HEK293 (cell line): ENCODE measurements around the gene MSLN.

ENCODE experiments used
- CTCF ChIA-PET: fragments of 350-600 bp; formaldehyde crosslinking; extraction: SDS; loops from one replicate; lab custom pipeline; 2021; ENCODE audit warnings: antibody characterized with exemption; lab: Yijun Ruan, JAX
- POLR2A ChIA-PET: fragments of 300-600 bp; formaldehyde crosslinking; extraction: SDS; loops from one replicate; lab custom pipeline; 2020; ENCODE audit warnings: antibody characterized with exemption, inconsistent platforms; lab: Yijun Ruan, JAX
- H3K27ac ChIP-seq: fragments of 200-500 bp; sonication (Bioruptor generic); 2 replicates; pipeline ENCODE4 v1.5.1; 2014; ENCODE audit warnings: low read depth, low read length, control low read depth, inconsistent platforms; ENCODE audit errors: extremely low read depth
- H3K36me3 ChIP-seq, 2 experiments: fragments of 200-500 bp in 1 of 2; sonication (Bioruptor generic) in 1 of 2; 1 replicate in 1 of 2; 2 replicates in 1 of 2; pipeline ENCODE4 v1.5.1; 2014 to 2017; ENCODE audit warnings: inconsistent platforms in 2 of 2, low read length in 2 of 2; ENCODE audit not compliant: control insufficient read depth in 2 of 2, insufficient read depth in 1 of 2
- H3K4me1 ChIP-seq: fragments of 200-500 bp; sonication (Bioruptor generic); 2 replicates; pipeline ENCODE4 v1.5.1; 2014; ENCODE audit warnings: mild to moderate bottlenecking, low read length, inconsistent platforms; ENCODE audit not compliant: control insufficient read depth, insufficient read depth
- H3K4me3 ChIP-seq: 2 replicates; pipeline ENCODE4 v1.5.1; 2011; ENCODE audit warnings: low read depth, mild to moderate bottlenecking, control low read depth, low read length, moderate library complexity
- H3K9me3 ChIP-seq: fragments of 200-500 bp; sonication (Bioruptor generic); 2 replicates; pipeline ENCODE4 v1.5.1; 2014; ENCODE audit warnings: low read depth, low read length, inconsistent platforms; ENCODE audit not compliant: control insufficient read depth, insufficient read depth
- HOXD13 ChIP-seq: sonication (generic); formaldehyde crosslinking; IDR thresholded peaks from 2 replicates; pipeline ENCODE4 v1.8.0; 2022; ENCODE audit warnings: missing genetic modification reagents, borderline replicate concordance
- KLF17 ChIP-seq: fragments of 450-650 bp; formaldehyde crosslinking; IDR thresholded peaks from 2 replicates; pipeline ENCODE4 v1.5.1; 2016; ENCODE audit warnings: missing biosample characterization, missing genetic modification characterization
- KLF7 ChIP-seq: fragments of 450-650 bp; formaldehyde crosslinking; IDR thresholded peaks from 2 replicates; pipeline ENCODE4 v1.5.1; 2016; ENCODE audit warnings: missing biosample characterization, missing genetic modification characterization, borderline replicate concordance
- KLF8 ChIP-seq: fragments of 450-650 bp; formaldehyde crosslinking; IDR thresholded peaks from 2 replicates; pipeline ENCODE4 v1.5.1; 2016; ENCODE audit warnings: missing biosample characterization, missing genetic modification characterization
- OSR2 ChIP-seq: fragments of 450-650 bp; formaldehyde crosslinking; IDR thresholded peaks from 2 replicates; pipeline ENCODE4 v1.5.1; 2016; ENCODE audit warnings: missing biosample characterization, missing genetic modification characterization
- PATZ1 ChIP-seq: fragments of 450-650 bp; formaldehyde crosslinking; IDR thresholded peaks from 2 replicates; pipeline ENCODE4 v1.5.1; 2016; ENCODE audit warnings: missing biosample characterization, missing genetic modification characterization
- PRDM1 ChIP-seq: fragments of 450-650 bp; formaldehyde crosslinking; IDR thresholded peaks from 2 replicates; pipeline ENCODE4; 2016; ENCODE audit warnings: missing biosample characterization, missing genetic modification characterization
- PRDM10 ChIP-seq: fragments of 450-650 bp; formaldehyde crosslinking; IDR thresholded peaks from 2 replicates; pipeline ENCODE4 v1.5.1; 2016; ENCODE audit warnings: missing biosample characterization, missing genetic modification characterization
- ZNF169 ChIP-seq: fragments of 450-650 bp; formaldehyde crosslinking; IDR thresholded peaks from 2 replicates; pipeline ENCODE4 v1.5.1; 2016; ENCODE audit warnings: missing biosample characterization, missing genetic modification characterization
- ZNF239 ChIP-seq: fragments of 450-650 bp; formaldehyde crosslinking; IDR thresholded peaks from 2 replicates; pipeline ENCODE4 v1.5.1; 2016; ENCODE audit warnings: missing biosample characterization, missing genetic modification characterization
- ZNF324 ChIP-seq: fragments of 450-650 bp; formaldehyde crosslinking; IDR thresholded peaks from 2 replicates; pipeline ENCODE4 v1.5.1; 2016; ENCODE audit warnings: missing biosample characterization, missing genetic modification characterization
- ZNF335 ChIP-seq: fragments of 450-650 bp; formaldehyde crosslinking; conservative IDR thresholded peaks from 2 replicates; pipeline ENCODE4 v1.5.1; 2016; ENCODE audit warnings: missing biosample characterization, missing genetic modification characterization
- ZNF394 ChIP-seq: fragments of 450-650 bp; formaldehyde crosslinking; IDR thresholded peaks from 2 replicates; pipeline ENCODE4 v1.5.1; 2016; ENCODE audit warnings: missing biosample characterization, missing genetic modification characterization, mild to moderate bottlenecking, moderate library complexity, borderline replicate concordance
- ZNF488 ChIP-seq: fragments of 450-650 bp; formaldehyde crosslinking; IDR thresholded peaks from 2 replicates; pipeline ENCODE4 v1.5.1; 2016; ENCODE audit warnings: missing biosample characterization, missing genetic modification characterization
- ZNF529 ChIP-seq: fragments of 450-650 bp; formaldehyde crosslinking; IDR thresholded peaks from 2 replicates; pipeline ENCODE4 v1.5.1; 2017; ENCODE audit warnings: missing genetic modification characterization, missing biosample characterization; ENCODE audit not compliant: insufficient replicate concordance
- ZNF558 ChIP-seq: fragments of 450-650 bp; formaldehyde crosslinking; IDR thresholded peaks from 2 replicates; pipeline ENCODE4 v1.5.1; 2016; ENCODE audit warnings: missing biosample characterization, missing genetic modification characterization
- ZNF560 ChIP-seq: fragments of 450-650 bp; formaldehyde crosslinking; IDR thresholded peaks from 2 replicates; pipeline ENCODE4 v1.5.1; 2017; ENCODE audit warnings: missing biosample characterization, missing genetic modification characterization, borderline replicate concordance
- ZNF571 ChIP-seq: fragments of 450-650 bp; formaldehyde crosslinking; IDR thresholded peaks from 2 replicates; pipeline ENCODE4 v1.5.0; 2017; ENCODE audit warnings: missing biosample characterization, missing genetic modification characterization
- ZNF600 ChIP-seq: fragments of 450-650 bp; formaldehyde crosslinking; IDR thresholded peaks from 2 replicates; pipeline ENCODE4 v1.5.1; 2016; ENCODE audit warnings: missing biosample characterization, missing genetic modification characterization
- ZNF623 ChIP-seq: fragments of 450-650 bp; formaldehyde crosslinking; IDR thresholded peaks from 2 replicates; pipeline ENCODE4 v1.5.1; 2016; ENCODE audit warnings: missing biosample characterization, missing genetic modification characterization
- ZNF677 ChIP-seq: fragments of 450-650 bp; IDR thresholded peaks from 2 replicates; pipeline ENCODE4 v1.5.0; 2018; ENCODE audit warnings: missing biosample characterization, mild to moderate bottlenecking, missing genetic modification characterization, moderate library complexity
- ZNF704 ChIP-seq: fragments of 450-650 bp; formaldehyde crosslinking; IDR thresholded peaks from 2 replicates; pipeline ENCODE4 v1.5.1; 2016; ENCODE audit warnings: missing biosample characterization, missing genetic modification characterization
- ZNF76 ChIP-seq: fragments of 450-650 bp; formaldehyde crosslinking; IDR thresholded peaks from 2 replicates; pipeline ENCODE4; 2016; ENCODE audit warnings: low read depth, missing biosample characterization, missing genetic modification characterization, borderline replicate concordance
- ZNF776 ChIP-seq: fragments of 450-650 bp; formaldehyde crosslinking; IDR thresholded peaks from 2 replicates; pipeline ENCODE4 v1.5.0; 2017; ENCODE audit warnings: missing biosample characterization, missing genetic modification characterization, borderline replicate concordance
- ZSCAN4 ChIP-seq: fragments of 450-650 bp; formaldehyde crosslinking; IDR thresholded peaks from 2 replicates; pipeline ENCODE4 v1.5.1; 2017; ENCODE audit warnings: missing biosample characterization, missing genetic modification characterization

The MSLN gene

GRCh38 chr16:798666-799065 lies 38.1 kb downstream of the MSLN start (continued):
- TF ChIP-seq ZNF704 (tag by site-specific recombination) (no peak), ZNF488 (tag by site-specific recombination) (no peak)
- TF ChIP-seq, all 188 proteins: peak for 3

- H3K4me1 ChIP-seq, result peaks cover 2% of the 10 kb centered on the region; the same call in 1 of the 2 replicates
- H3K9me3 ChIP-seq, result no peaks in the 10 kb centered on the region
- no peak overlapping the region for H3K27ac ChIP-seq
- ChIA-PET CTCF (interaction anchor here (0.7 to 1.6 kb wide), 2 partner anchors 88 to 258 kb away, joined by 4 to 5 read pairs; no protein-coding TSS in a partner anchor), POLR2A (interaction anchor here (2.2 to 3.7 kb wide), 2 partner anchors 11 to 77 kb away, joined by 13 to 23 read pairs; partner anchors contain the start of genes ANTKMT, CHTF18 and RPUSD1)
- H3K4me3 ChIP-seq, result no peak overlapping the region
- H3K36me3 ChIP-seq, result peaks cover 0 to 32% of the 10 kb centered on the region in 2 experiments; a peak in 1 of 3 replicates
- TF ChIP-seq PRDM10 (tag by site-specific recombination) (peak; percentile 26; the same call in 1 of the 2 replicates), ZNF600 (tag by site-specific recombination) (peak; percentile 58; the same call in 1 of the 2 replicates), ZNF335 (tag by site-specific recombination) (peak; percentile 87), ZSCAN4 (tag by site-specific recombination) (no peak), ZNF776 (tag by site-specific recombination) (no peak), ZNF529 (tag by site-specific recombination) (no peak), ZNF394 (peak; percentile 95), ZNF76 (peak; percentile 37; the same call in 1 of the 2 replicates), ZNF623 (no peak), PRDM1 (tag by site-specific recombination) (no peak), ZNF677 (no peak), OSR2 (tag by site-specific recombination) (no peak), PATZ1 (peak; percentile 69), KLF17 (tag by site-specific recombination) (no peak), KLF7 (no peak), KLF8 (0 out of 2 replicates have a peak, but pooled peaks have one; percentile 43), ZNF169 (tag by site-specific recombination) (no peak), ZNF571 (tag by site-specific recombination) (no peak), ZNF324 (no peak), ZNF558 (tag by site-specific recombination) (no peak), ZNF239 (tag by site-specific recombination) (no peak), HOXD13 (CRISPR knock-in tag) (no peak), ZNF560 (tag by site-specific recombination) (no peak)
Observed at GRCh38 chr16:799111-799947, 38.8 kb downstream of the MSLN start.
